Right lobe of liver (tissue), 6 donors: ENCODE data around the gene LPAR6. TPM values are rescaled to one million over a fixed set of nuclear protein-coding genes. Genes with fewer than 3 reads are reported as not detected.

Source experiments
- ATAC-seq, 4 donors: fragments of 200-7000 bp; cut with Tn5 transposase; one replicate each; pipeline ENCODE4 v1.9.1; 2020; ENCODE audit warnings: mild to moderate bottlenecking in 4 of 4, moderate library complexity in 4 of 4
- DNase-seq, 3 donors: peaks; one replicate each; pipeline ENCODE4 v3.0.0-alpha.2; 2020
- H3K27ac ChIP-seq, 3 donors: fragments of 200-600 bp; one replicate each; pipeline ENCODE4 v1.8.0; 2022
- H3K27me3 ChIP-seq, 2 donors: fragments of 200-600 bp; one replicate each; pipeline ENCODE4 v1.8.0; 2022
- H3K36me3 ChIP-seq, 4 donors: fragments of 200-600 bp; sonication (generic) in 1 of 4; one replicate each; pipeline versions ENCODE4 v1.5.1 to v1.8.0; 2017 to 2022; ENCODE audit warnings: control low read depth in 1 of 4
- H3K4me1 ChIP-seq, 4 donors: fragments of 200-600 bp; sonication (generic) in 1 of 4; one replicate each; pipeline versions ENCODE4 v1.5.1 to v1.8.0; 2017 to 2022; ENCODE audit warnings: control low read depth in 1 of 4
- H3K4me3 ChIP-seq, 3 donors: fragments of 200-600 bp; one replicate each; pipeline ENCODE4 v1.8.0; 2022
- H3K9me3 ChIP-seq, 4 donors: fragments of 200-600 bp; sonication (generic) in 1 of 4; one replicate each; pipeline versions ENCODE4 v1.5.1 to v1.8.0; 2017 to 2022; ENCODE audit warnings: control low read depth in 1 of 4
- POLR2A ChIP-seq: fragments of 450-650 bp; IDR thresholded peaks from one replicate; pipeline ENCODE4 v1.6.1; 2017; ENCODE audit warnings: antibody characterized with exemption, mild to moderate bottlenecking
- WGBS: methylation state at CpG from one replicate; pipeline ENCODE4 v1.1.6; 2018; ENCODE audit warnings: low coverage, low lambda C conversion rate; ENCODE audit not compliant: insufficient coverage; ENCODE audit errors: missing lambda C conversion rate; 5-methylcytosine and 5-hydroxymethylcytosine counted together
- intact Hi-C, 2 donors: fragments of 100-400 bp; cut with DNase I; formaldehyde crosslinking; loops; one replicate each; pipeline versions ENCODE4 v1.11.2 to v1.14.1; 2022
- total RNA-seq, 6 experiments: library from RNA; depleted of rRNA in 2 of 6; stranded (reverse); fragments of >200 nt in 2 of 6; fragmentation: NEBNext Ultra II Directional in 3 of 6; extraction: Animal tissue kit (Norgen Biotek cat#: 25700) in 3 of 6; gene quantifications; one replicate each; pipeline versions ENCODE4 v1.1.0 to v1.2.4, GENCODE V29; 2016 to 2023
- TF ChIP-seq, protein P1 (sequence below), 4 donors: fragments of 200-600 bp in 3 of 4; fragments of 450-650 bp in 1 of 4; IDR thresholded peaks; one replicate each; pipeline versions ENCODE4 v1.5.1 to v1.8.0; 2016 to 2022; ENCODE audit warnings: antibody characterized with exemption in 4 of 4, mild to moderate bottlenecking in 2 of 4
- donor health status: DM: no; HTN: yes; CAD: no.
- donor health status: DM: no; HTN: no; CAD: no.
- donor health status: DM: no; HTN: no; CAD: no.
- donor health status: DM: no; HTN: yes; CAD: no.
- donor health status: DM: no; HTN: yes; CAD: no.

LPAR6 gene
- total RNA-seq, 6 experiments from 2014 or later, result 3.7 to 14.5 (median 5.9) TPM

DNA sequence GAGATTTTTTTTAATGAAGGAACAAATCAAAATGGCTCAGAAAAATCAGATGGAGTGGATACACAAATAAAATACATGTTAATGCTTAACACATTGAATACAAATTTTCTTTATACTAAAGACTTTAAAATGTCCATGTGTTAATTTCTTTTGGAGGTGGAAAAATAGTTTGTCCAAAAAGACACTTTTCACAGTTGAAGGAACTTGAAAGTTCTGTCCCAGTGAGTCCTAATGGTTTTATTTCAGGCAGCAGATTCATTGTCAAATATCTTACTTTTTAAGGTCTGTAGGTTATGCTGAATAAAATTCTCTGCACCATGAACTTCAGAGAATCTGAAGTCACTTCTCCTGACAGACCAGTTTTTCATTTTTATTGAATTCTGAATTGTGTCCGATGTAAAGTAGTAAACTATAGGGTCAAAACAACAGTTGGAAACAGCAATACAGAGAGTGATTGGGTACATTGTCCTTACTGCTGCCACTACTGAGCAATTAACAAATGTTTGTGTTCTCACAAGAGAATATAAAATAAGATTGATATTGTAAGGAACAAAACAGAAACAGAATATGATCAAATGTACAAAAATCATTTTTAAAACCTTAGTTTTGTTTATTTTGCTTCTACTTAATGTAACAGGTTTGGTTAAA is 1.6 kb downstream of the LPAR6 start:
- WGBS, result 17% methylated on average over 1 of the region's 1 CpG
- TF ChIP-seq, protein P1, sequence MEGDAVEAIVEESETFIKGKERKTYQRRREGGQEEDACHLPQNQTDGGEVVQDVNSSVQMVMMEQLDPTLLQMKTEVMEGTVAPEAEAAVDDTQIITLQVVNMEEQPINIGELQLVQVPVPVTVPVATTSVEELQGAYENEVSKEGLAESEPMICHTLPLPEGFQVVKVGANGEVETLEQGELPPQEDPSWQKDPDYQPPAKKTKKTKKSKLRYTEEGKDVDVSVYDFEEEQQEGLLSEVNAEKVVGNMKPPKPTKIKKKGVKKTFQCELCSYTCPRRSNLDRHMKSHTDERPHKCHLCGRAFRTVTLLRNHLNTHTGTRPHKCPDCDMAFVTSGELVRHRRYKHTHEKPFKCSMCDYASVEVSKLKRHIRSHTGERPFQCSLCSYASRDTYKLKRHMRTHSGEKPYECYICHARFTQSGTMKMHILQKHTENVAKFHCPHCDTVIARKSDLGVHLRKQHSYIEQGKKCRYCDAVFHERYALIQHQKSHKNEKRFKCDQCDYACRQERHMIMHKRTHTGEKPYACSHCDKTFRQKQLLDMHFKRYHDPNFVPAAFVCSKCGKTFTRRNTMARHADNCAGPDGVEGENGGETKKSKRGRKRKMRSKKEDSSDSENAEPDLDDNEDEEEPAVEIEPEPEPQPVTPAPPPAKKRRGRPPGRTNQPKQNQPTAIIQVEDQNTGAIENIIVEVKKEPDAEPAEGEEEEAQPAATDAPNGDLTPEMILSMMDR (IDR thresholded peaks at IDR 0.05), result no peak
- TF ChIP-seq POLR2A, result no peak
- Histone ChIP-seq H3K4me1 (no peaks in the 10 kb centered on the region), H3K27ac (peak overlapping the region; percentile 48 to 82 (median 56)), H3K9me3 (no peaks in the 10 kb centered on the region), H3K27me3 (no peaks in the 10 kb centered on the region), H3K4me3 (peak overlapping the region; percentile 37 to 57 (median 41)), H3K36me3 (no peaks in the 10 kb centered on the region)
- intact Hi-C loops, result no loop called here
- ATAC-seq, result peak in 3 of 4 donors; percentile 15 to 36 (median 31)
- DNase-seq, result no peak

DNA sequence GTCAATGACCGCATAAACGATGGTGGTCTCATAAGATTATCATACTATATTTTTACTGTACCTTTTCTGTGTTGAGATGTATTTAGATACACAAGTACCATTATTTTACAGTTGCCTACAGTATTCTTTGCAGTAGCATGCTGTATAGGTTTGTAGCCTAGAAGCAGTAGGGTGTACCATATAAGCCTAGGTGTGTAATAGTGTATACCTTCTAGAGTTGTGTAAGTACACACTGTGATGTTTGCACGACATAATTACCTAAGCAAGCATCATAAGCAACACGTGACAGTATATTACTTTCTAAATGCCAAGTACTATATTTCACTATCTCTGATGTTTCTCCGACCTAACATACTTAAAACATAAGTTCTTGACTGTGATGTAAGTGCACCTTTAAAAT is 2.7 kb downstream of the LPAR6 start:
- Histone ChIP-seq H3K4me1 (no peaks in the 10 kb centered on the region), H3K9me3 (no peaks in the 10 kb centered on the region), H3K27me3 (no peaks in the 10 kb centered on the region), H3K4me3 (peak overlapping the region; percentile 37 to 57 (median 41)), H3K36me3 (no peaks in the 10 kb centered on the region), H3K27ac (peak overlapping the region; percentile 48 to 82 (median 56))
- WGBS, result 54% methylated on average over 5 of the region's 5 CpGs
- DNase-seq (no peak), ATAC-seq (peak in 3 of 4 donors; percentile 25 to 55 (median 36))
- intact Hi-C loops, result no loop called here
- TF ChIP-seq POLR2A, result peak; percentile 25
- TF ChIP-seq, protein P1 (IDR thresholded peaks at IDR 0.05), result no peak

DNA sequence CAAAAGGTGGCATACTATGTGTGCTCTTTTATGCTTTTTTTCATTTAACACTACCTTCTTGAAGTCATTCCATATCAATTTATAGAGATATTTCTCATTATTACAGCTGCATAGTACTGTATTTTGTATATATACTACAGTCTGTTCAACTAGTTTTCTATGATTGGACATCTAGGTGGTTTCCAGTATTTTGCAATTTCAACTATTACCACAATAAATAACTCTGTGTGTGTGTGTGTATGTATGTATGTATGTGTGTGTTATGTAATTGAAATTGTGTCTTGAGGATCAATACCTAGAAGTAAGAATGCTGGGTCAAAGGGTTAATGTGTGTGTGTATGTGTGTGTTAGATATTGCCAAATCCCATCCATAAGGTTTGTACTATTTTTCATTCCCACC is 7.0 kb downstream of the LPAR6 start:
- intact Hi-C loops, result no loop called here
- H3K27me3 ChIP-seq, result no peaks in the 10 kb centered on the region
- TF ChIP-seq, protein P1 (IDR thresholded peaks at IDR 0.05), result no peak
- TF ChIP-seq POLR2A, result no peak
- DNase-seq, result no peak
- H3K4me1 ChIP-seq, result no peaks in the 10 kb centered on the region
- no peaks in the 10 kb centered on the region for H3K36me3 ChIP-seq
- H3K27ac ChIP-seq, result peak overlapping the region in 1 of 3 donors; percentile 8
- no peak for ATAC-seq
- no peaks in the 10 kb centered on the region for H3K9me3 ChIP-seq
- H3K4me3 ChIP-seq, result no peak overlapping the region

DNA sequence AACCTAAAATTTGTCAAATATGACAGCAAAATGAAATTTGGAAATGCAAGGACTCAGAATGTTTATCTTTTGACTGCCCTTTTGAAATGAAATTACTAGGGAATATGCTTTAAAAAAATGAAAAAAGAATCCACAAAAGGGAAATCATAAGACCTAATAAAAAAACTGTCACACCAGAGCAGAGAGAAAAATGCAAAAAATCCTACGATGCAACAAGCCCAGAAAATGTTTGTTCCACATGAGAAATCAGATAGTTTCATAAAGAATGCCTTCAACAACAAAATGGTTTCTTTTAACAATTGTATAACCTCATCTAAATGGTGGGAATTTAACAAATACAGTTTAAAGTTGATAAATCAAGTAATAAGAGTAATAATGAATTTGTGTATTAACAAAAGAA is 8.0 kb downstream of the LPAR6 start:
- H3K9me3 ChIP-seq, result no peaks in the 10 kb centered on the region
- 46% methylated on average over 1 of the region's 1 CpG for WGBS
- ATAC-seq (no peak), DNase-seq (no peak)
- H3K27ac ChIP-seq, result peak overlapping the region in 1 of 3 donors; percentile 52
- TF ChIP-seq, protein P1 (IDR thresholded peaks at IDR 0.05), result no peak
- TF ChIP-seq POLR2A, result no peak
- H3K36me3 ChIP-seq, result no peaks in the 10 kb centered on the region
- H3K4me3 ChIP-seq, result no peak overlapping the region
- H3K27me3 ChIP-seq, result no peaks in the 10 kb centered on the region
- H3K4me1 ChIP-seq, result no peaks in the 10 kb centered on the region
- intact Hi-C loops, result no loop called here
